ENCODE measurements around the gene HPCAL1. TPM values are rescaled to one million over a fixed set of nuclear protein-coding genes. Genes with fewer than 3 reads are reported as not detected.

Gene HPCAL1
- total RNA-seq, 1 experiment from 2014 or later: 280 TPM

DNA sequence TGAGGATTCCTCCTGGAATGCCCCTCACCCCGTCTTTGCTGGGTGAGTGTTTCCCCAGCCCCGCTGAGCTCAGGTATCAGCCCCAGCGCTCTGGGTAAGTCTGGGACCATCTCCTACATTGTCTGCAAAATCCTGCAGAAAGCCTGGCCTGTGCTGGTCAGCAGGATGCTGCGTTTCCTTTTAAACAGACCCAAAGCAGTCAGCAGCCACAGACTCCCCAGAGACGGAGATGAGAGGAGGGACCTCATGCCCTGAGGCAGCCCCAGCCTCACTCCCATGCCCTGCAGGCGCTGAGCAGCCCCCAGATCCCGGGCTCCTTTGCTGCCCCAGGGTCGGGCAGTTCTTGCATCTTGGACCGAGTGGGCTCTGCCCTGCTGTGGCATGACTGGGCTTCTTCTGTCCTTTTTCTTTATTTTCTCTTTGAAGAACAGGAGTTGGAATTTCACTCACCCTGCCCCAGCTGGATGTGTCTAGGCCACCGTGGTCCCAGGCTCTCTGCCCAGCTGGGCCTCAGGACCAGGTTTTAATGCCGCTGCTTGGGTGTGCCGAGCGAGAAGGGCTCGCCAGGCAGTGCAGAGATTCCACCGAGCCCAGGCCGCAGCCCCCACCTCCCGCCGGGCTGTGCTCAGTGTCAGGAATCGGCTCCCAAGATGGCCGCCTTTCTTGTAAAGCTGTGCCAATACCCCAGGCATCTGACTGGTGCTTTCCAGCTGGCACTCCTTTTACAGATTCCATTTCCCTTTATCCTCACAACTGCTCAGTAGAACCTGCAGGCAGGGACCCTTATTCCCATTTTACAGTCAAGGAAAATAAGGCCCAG, 101.8 kb downstream of the HPCAL1 start:
- DNase-seq (ENCODE audit: low read depth): peak; percentile 25

DNA sequence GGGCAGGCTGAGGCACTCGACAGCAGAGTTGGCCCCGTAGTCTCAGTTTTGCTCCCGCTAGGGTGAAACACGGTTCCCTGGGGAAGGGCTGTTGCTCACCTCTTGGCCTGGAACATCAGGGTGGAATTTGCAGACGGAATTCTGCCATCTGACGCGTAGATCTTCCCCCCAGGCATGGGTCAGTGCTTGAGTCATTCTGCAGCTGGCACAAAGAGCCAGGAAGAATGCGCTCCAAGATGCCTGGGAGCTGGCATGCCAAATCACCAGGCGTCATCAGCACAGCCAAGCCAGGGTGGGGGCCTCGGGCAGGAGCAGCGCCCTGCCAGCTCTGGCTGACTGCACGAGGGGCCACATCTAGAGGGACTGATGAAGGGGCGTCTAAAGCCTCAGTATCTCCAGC, 102.7 kb downstream of the HPCAL1 start:
- DNase-seq (ENCODE audit: low read depth): peak; percentile 99

DNA sequence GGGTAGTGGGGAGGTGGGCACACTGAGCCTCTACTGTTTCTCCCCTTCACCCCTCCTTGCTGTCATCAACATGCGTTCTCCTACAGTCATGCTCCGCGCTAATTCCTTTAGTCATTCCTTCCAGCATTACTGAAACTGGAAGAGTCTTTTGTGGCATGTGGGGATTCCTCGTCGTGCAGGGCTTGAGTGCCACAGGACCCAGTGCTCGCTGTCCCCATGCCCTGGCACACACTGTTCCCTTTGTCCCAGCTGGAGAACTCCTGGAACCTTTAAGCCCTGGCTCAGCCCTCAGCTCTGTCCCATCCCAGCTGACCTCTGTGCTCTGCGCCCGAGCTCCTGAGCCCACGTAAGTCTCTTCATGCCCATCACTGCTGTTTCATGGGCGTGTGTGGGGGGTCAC, 103.3 kb downstream of the HPCAL1 start:
- no peak for DNase-seq (ENCODE audit: low read depth)

DNA sequence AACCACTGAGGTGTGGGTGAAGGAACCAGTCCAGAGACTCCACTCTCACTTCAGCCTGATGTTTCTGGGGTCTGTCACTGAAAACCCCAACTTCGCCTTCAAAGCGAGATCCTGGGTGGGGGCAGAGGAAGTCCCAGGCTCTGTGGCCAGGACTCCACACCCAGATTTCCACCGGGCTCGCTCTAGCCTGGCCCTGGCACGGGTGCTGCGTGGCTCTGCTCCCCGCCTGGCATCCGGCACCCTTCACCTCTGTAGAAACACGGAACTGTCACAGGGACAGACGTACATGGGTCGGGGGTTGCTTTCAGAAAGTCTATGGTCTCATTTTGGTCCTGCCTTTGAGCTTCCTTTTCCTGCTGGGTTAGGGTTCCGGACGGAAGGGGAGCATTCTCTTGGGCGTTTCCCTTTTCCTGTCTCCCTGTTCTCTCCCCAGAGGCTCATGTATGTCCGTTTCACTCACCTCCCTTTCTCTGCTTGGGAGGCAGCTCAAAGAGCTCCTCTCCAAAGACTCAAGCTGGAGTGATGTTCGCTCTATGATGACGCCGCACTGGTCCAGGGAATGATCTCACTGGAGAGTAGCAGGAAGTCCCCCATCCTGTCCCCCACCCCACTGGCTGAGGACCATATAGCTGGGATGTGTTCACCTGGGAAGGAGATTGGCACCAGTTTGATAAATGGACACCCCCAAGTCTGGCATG, 103.9 kb downstream of the HPCAL1 start:
- DNase-seq (ENCODE audit: low read depth): no peak

DNA sequence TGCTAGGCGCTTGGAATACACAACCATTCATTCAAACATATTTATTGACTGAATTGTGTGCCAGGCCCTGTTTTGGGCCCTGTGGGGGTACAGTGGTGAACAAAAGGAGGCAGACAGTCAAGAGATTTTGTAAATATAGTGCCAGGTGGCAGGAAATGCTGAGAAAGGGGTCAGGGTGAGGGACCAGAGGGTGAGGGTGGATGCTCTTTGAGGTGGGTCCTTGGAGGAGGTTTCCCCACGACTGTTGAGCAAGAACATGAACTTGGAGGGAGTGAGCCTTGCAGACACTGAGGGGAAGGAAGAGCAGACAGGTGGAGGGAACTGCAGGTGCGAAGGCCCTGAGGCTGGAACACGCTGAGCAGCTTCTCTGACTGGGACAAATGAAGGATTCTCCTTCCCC, 104.7 kb downstream of the HPCAL1 start:
- DNase-seq (ENCODE audit: low read depth): no peak

DNA sequence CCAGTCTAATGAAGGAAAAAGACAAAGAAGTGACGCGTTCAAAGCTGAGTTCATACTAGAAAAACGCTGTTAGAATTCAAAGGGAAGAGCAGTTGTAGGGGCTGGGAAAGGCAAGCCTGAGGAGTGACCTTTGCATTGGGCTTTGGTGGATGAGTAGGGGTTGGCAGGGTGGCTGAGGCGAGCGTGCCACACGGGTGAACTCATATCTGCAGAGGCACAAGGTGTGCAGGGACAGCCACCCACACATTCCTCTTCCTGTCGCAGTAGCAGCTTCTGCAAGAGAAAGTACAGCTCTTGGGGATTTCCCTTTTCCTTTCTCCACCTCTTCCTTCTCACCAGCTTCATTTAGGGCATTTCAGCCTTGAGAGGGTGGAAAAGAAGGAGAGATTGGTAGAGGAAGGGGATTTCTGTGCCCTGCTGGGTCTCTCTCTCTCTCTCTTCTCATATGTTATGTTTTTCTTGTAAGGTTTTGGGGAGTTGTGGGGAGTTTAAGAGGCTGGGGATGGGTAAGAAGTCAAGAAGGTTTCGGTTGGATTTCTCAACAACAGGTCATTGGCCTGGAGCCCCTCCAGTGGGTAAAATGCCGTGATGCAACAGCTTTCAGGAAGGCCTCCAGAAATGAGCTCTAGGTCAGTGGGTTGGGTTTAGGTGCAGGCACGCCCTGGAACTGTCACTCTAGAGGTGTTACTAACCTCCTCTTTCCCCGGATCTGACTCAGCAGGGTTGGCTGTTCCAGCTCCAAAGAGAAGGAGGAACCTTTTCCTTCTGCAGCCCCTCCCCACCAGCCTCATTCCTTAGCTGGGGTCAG, 105.3 kb downstream of the HPCAL1 start:
- peak; percentile 52 for DNase-seq (ENCODE audit: low read depth)

DNA sequence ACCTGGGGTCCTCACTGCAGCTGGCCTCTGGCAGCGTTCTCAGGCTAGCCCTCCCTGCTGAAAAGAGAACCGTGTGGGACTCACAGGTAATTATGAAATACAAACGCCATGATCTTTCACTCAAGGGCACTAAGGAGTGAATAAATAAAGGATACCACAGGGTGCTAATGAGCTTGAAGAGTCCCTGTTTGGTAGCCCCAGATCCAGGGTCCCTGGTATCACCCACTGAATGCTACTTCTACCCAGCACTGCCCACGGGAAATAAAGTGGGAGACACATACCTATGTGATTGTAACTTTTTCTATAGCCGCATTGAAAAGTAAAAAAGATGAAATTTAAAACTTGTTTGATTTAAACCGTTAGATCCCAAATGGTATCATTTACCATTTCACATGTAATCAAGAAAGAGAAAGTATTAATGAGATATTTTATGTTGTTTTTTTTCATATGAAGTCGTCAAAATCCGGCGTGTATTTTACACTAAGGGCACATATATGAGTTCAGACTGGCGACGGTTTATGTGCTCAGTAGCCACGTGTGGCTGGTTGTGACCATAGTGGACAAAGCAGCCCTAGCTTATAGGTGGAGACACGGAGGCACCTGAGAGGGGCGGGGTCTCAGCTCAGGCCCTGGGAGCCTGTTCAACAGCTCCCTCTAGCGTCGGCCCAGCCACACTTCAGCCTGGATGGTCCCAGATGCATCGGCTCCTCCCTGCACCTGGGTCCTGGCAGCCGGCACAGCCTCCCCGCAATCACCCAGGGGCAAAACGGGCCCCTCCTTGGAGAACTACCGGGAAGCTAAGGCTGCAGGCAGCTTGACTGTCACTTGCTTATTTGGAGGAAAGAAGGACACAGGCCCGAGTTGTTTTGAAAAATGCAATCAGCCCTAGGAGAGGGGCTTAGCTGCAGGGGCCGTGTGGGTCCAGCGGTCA, 106.2 kb downstream of the HPCAL1 start:
- DNase-seq (ENCODE audit: low read depth): peak; percentile 59

DNA sequence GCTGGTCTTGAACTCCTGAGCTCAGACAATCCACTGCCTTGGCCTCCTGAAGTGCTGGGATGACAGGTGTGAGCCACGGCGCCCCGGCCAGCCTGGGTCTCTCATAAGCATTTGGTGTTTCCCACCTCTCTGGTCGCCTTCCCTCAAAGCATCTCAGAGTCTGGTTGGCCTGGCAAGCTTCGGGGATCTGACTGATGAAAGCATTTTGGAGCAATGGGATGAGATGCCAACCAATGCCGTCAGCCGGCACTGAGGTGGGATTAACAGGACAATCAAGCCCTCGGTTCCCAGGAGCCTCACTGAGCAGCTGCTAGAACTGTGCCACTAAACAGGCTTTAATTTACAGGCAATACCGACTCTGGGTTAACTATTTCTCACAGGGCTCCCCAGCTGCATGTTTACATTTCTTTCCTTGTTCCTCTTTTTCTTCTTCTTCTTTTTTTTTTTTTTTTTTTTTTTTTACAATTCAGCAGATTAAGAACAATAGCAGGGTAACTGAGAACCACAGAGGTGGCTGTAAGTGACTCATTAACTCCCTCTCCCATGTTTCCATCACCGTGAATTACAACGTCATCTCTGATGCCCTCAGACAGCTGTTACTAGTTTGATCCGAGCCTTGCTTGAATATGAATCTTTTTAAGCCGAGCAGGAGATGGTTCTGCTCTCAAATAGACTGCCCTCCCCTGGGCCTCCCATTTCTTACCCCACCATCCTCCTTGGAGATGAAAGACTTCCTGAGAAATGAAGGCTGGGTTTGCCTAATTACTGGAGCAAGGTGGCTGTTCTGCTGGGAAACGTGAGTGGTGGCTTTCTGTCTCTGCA, 107.5 kb downstream of the HPCAL1 start:
- DNase-seq (ENCODE audit: low read depth): peak; percentile 95

DNA sequence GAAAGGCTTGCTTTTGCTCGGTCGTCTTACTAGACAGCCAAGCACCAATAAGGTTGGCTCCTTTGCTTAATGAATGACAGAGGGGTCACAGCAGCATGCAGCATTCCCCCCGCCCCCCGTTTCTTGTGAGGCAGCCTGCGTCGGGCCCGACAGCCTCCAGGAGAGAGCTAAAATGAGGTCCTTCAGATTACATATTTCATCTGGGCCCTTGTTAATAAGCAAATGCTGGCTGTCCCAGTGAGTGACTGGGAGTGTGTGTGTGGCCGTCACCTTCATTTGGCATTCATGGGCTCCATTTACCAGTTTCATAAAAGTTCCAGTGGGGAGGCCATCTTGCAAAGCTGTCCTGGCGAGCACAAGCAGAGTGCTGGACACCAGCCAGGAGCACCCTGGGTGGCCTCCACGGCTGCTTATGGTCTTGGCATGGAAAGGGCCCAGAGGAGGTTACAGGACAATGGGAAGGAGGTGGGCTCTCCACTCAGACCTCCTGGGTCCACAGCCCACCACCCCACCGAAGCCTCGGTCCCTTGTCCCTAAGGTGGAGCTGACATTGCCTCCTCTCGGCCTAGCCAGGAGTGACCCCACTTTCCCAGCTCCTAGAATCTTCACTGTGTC, 108.2 kb downstream of the HPCAL1 start:
- no peak for DNase-seq (ENCODE audit: low read depth)

DNA sequence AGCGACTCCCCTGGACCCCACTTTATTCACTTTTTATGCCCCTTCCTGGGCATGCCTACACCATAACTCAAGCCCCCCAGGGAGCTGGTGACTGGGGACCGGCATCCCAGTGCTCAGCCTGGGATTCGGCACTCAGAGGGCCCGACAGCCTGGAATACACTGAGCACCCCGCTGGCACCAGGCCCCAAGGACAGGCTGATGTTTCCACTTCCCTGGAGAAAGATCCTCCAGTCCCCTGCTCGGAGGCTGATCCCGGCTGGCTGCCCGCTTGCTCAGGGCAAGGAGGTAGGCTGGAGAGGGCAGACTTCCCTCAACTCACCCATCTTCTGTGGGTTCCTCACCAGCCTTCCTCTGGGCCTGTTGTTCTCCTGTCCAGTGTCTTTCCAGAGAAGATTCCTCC, 108.9 kb downstream of the HPCAL1 start:
- DNase-seq (ENCODE audit: low read depth): no peak

DNA sequence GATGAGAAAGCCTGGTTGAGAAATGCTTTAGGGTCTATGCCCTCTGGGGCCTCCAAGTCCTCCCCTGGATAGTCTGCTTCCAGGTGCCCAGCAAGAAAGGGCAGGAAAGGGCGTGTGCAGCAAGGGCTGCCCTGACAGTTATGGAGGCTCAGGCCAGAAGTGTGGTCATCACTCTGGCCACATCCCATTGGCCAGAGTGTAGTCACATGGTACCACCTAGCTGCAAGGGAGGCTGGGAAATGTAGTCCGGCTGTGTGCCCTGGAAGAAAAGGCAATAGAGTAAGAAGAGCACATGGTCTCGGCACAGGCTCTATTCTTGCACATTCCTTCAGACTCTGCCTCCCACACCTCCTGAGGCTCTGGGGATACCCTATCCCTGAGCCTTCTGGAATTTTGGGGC, 109.7 kb downstream of the HPCAL1 start:
- DNase-seq (ENCODE audit: low read depth): peak; percentile 59

DNA sequence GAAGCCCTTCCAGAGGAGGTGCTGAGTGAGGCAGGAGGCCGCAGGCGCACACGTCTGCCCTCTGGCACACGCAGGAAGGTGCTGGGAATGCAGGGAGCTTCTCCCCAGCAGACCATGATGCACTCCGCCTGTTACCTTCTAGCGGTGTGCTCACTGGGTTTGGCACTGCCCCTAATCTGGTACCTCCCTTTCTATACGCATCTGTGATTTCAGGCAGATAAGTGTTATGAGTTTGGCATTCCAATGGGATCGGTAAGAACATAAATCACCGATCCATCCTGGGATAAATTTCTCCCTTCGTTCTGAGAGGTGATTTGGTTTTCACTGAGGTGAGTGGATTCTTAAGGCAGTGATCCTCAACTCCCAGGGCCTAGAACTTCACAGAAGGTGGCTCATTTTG, 110.8 kb downstream of the HPCAL1 start:
- no peak for DNase-seq (ENCODE audit: low read depth)

DNA sequence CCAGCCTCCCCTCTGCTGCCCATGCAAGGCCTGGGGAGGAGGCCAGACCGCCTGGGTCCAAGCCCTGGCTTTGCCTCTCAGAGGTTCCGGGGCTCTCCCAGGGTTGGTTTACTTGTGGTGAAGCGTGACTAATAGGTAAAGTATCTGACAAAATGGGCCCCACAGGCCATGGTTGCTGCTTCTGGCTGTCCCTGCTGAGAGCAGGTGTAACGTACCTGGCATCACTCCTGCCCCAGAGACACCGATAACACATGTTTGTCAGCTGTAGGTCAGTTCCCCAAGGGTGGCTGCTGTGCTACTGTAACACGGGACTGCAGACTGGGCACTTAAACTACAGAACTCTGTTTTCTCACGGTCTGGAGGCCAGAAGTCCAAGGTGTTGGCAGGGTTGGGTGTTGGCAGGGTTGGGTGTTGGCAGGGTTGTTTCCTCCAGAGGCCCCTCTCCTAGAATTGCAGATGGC, 111.3 kb downstream of the HPCAL1 start:
- DNase-seq (ENCODE audit: low read depth): peak; percentile 79

DNA sequence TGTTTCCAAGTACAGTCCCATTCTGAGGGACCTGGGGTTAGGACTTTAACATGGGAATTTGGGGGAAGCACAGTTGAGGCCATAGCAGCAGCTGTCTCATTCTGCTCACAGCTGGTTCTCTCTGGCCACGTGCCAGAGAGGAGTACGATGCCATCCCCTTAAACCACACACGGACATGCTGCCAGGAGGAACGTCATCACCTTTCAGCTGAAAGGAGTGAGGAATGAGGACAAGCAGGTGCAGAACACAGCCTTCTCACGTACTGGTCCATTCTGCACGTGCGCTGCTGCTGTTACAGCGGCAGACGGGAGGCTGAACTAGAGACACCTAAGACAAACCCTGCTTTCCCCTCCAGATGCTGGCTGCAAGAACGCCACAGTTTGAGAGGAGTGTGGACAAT, 111.9 kb downstream of the HPCAL1 start:
- peak; percentile 94 for DNase-seq (ENCODE audit: low read depth)

DNA sequence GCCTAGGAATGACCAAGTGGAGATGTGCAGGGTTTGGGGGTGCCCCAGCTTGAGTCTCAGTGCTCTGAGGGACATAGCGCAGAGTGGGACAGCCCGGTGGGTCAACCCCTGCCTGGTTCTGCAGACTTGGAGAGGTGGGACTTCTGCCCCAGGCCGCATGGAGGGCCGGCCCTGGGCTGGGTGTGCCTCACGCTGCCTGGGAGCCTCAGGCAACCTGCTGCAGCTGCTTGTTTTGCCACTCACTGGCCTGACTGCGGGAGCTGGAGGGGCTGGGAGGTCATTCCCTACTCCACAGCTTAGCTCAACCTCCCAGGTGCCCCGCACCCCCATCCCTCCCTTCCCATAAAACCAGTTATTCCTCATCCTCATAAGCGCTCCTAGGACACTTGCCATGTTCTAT, 112.3 kb downstream of the HPCAL1 start:
- no peak for DNase-seq (ENCODE audit: low read depth)

DNA sequence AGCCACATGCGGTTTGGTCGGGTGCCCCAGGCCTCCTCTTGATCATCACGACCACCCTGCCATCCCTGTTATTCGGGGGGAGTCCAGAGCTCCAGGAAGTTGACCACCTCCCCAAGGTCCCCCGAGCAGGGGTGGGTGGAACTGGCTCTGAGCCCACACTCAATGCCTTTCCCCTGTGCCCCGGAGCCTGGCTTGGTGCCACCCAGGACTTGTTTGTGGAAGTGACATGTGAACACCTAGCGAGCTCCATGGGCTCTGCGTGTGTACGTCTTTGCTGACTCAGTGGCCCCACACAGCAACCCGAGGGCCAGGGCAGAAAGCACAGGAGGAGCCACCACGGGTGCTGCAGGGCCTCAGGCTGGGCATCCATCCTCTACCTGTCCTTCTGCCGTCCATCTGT, 112.9 kb downstream of the HPCAL1 start:
- DNase-seq (ENCODE audit: low read depth): no peak

DNA sequence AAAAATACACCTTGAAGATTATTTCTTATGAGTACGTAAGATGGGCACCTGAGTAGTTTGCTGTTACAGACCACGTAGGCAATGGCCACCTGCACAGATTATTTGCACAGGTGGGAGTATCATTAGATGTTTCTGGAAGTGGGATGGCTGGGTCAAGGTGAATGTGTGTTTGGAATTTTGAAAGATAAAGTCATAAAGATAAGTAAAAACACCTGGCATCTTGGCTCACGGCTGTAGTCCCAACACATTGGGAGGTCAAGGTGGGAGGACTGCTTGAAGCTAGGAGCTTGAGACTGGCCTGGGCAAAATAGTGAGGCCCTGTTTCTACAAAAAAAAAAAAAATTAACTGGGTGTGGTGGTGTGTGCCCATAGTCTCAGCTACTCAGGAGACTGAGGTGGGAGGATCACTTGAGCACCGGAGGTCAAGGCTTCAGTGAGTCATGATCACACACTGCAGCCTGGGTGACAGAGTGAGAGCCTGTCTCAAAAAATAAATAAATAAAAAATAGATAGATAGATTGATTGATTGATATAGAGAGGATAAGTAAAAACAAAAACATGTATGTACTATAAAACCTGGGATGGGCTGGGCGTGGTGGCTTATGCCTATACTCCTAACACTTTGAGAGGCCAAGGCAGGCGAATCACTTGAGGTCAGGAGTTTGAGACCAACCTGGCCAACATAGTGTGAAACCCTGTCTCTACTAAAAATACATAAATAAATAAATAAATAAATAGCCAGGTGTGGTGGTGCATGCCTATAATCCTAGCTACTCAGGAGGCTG, 115.0 kb downstream of the HPCAL1 start:
- no peak for DNase-seq (ENCODE audit: low read depth)

DNA sequence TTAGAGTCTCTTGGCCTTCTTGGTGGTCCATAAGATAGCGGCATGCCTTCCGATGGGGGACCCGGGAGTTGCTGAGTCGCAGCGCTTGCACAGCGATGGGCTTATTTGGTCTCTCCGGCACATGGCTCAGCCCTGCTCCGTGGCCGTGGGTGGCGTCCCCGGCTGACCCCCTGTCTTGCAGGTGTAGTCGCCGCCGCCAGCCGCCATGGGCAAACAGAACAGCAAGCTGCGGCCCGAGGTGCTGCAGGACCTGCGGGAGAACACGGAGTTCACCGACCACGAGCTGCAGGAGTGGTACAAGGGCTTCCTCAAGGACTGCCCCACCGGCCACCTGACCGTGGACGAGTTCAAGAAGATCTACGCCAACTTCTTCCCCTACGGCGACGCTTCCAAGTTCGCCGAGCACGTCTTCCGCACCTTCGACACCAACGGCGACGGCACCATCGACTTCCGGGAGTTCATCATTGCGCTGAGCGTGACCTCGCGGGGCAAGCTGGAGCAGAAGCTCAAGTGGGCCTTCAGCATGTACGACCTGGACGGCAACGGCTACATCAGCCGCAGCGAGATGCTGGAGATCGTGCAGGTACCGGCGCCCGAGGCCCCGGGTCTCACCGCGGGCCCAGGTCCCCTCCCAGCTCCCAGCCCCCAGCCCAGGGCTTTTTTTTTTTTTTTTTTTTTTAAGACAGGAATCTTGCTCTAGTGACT, 117.0 kb downstream of the HPCAL1 start:
- no peak for DNase-seq (ENCODE audit: low read depth)
